Activated CD4-positive, alpha-beta memory T cell treated with anti-CD3 and anti-CD28 coated beads for 36 hours (primary cell): ENCODE results near the gene DDX59. TPM values are rescaled to one million over a fixed set of nuclear protein-coding genes. Genes with fewer than 3 reads are reported as not detected.

Source experiments
- total RNA-seq, 2 experiments: library from RNA; stranded (reverse); gene quantifications; one replicate each; pipeline ENCODE4 v1.2.3, GENCODE V29; 2021

Gene DDX59
- total RNA-seq, 2 experiments from 2014 or later, result 19.4 to 23.4 TPM

Other genes with a start within 250 kb of the DDX59 start
- 10 to 100 TPM; 15.7 to 17.1 TPM for gene KIF14, start 49.2 kb downstream of the DDX59 start, total RNA-seq
- 1 to 10 TPM; 3.0 to 4.1 TPM for gene CAMSAP2, start 69.0 kb upstream of the DDX59 start, total RNA-seq
- gene GPR25, start 203.1 kb upstream of the DDX59 start, total RNA-seq, result not detected
- not detected for gene INAVA, start 225.0 kb upstream of the DDX59 start, total RNA-seq